CD14-positive monocyte (primary cell): ENCODE data around the gene PMP22. TPM values are rescaled to one million over a fixed set of nuclear protein-coding genes. Genes with fewer than 3 reads are reported as not detected.
A peak's percentile ranks its signal among the peaks of the same experiment; 100 is the strongest.

Experiments
- DNase-seq, 3 donors: peaks; one replicate each; pipeline ENCODE4 v3.0.0-alpha.2; 2011 to 2022
- H2AFZ ChIP-seq: 2 replicates; pipeline ENCODE4 v1.6.0; 2012; ENCODE audit warnings: mild to moderate bottlenecking, low read depth, low read length, inconsistent platforms; ENCODE audit not compliant: insufficient read depth, poor library complexity, severe bottlenecking
- H3K27ac ChIP-seq, 2 donors: 1 replicate in 1 of 2; 2 replicates in 1 of 2; pipeline ENCODE4 v1.5.1; 2012 to 2013; ENCODE audit warnings: low read length in 2 of 2, control low read depth in 1 of 2, inconsistent platforms in 1 of 2, low read depth in 1 of 2, mild to moderate bottlenecking in 1 of 2
- H3K27me3 ChIP-seq, 2 donors: one replicate each; pipeline versions ENCODE4 v1.6.0 to v1.6.1; 2011 to 2013; ENCODE audit warnings: low read length in 2 of 2; ENCODE audit not compliant: control insufficient read depth in 2 of 2, insufficient read depth in 2 of 2
- H3K36me3 ChIP-seq, 2 donors: replicated peaks in 1 of 2; 1 replicate in 1 of 2; 2 replicates in 1 of 2; pipeline versions ENCODE4 v1.5.1 to v1.6.1; 2012 to 2013; ENCODE audit warnings: low read length in 2 of 2, control low read depth in 1 of 2, inconsistent platforms in 1 of 2, mild to moderate bottlenecking in 1 of 2; ENCODE audit not compliant: insufficient read depth in 2 of 2, control insufficient read depth in 1 of 2
- H3K4me1 ChIP-seq, 2 donors: 1 replicate in 1 of 2; 2 replicates in 1 of 2; pipeline versions ENCODE4 v1.5.1 to v1.6.1; 2012 to 2013; ENCODE audit warnings: low read length in 2 of 2, control low read depth in 1 of 2, inconsistent platforms in 1 of 2, mild to moderate bottlenecking in 1 of 2, moderate library complexity in 1 of 2; ENCODE audit not compliant: insufficient read depth in 2 of 2, control insufficient read depth in 1 of 2
- H3K4me2 ChIP-seq: replicated peaks from 2 replicates; pipeline ENCODE3; 2012; ENCODE audit warnings: low read length, moderate library complexity, mild to moderate bottlenecking; ENCODE audit not compliant: poor library complexity, severe bottlenecking; ENCODE audit errors: extremely low read depth
- H3K4me3 ChIP-seq, 3 experiments: fragments of 200-600 bp in 1 of 3; sonication (generic) in 1 of 3; replicated peaks in 1 of 3; 1 replicate in 2 of 3; 2 replicates in 1 of 3; pipeline ENCODE4 v1.5.1; 2011 to 2013; ENCODE audit warnings: low read length in 3 of 3, mild to moderate bottlenecking in 3 of 3, control low read depth in 2 of 3, low read depth in 2 of 3, inconsistent platforms in 1 of 3, moderate library complexity in 1 of 3
- H3K79me2 ChIP-seq: 2 replicates; pipeline ENCODE4 v1.6.0; 2012; ENCODE audit warnings: mild to moderate bottlenecking, control low read depth, inconsistent platforms, low read length, moderate library complexity; ENCODE audit not compliant: insufficient read depth
- H3K9ac ChIP-seq: 2 replicates; pipeline ENCODE4 v1.6.0; 2017; ENCODE audit warnings: low read length, mild to moderate bottlenecking; ENCODE audit not compliant: insufficient read depth, poor library complexity, severe bottlenecking
- H3K9me3 ChIP-seq, 2 donors: replicated peaks in 1 of 2; 1 replicate in 1 of 2; 2 replicates in 1 of 2; pipeline versions ENCODE4 v1.5.1 to v1.6.1; 2012 to 2013; ENCODE audit warnings: low read length in 2 of 2, control low read depth in 1 of 2; ENCODE audit not compliant: control insufficient read depth in 1 of 2, insufficient read depth in 1 of 2
- H4K20me1 ChIP-seq: 2 replicates; pipeline ENCODE4 v1.6.0; 2012; ENCODE audit warnings: mild to moderate bottlenecking, low read length, control low read depth, moderate library complexity; ENCODE audit not compliant: insufficient read depth
- H3K27ac Mint-ChIP-seq, 7 donors: one replicate each; pipeline ENCODE4 v1.8.0; 2020; ENCODE audit warnings: mild to moderate bottlenecking in 7 of 7, mixed read lengths in 7 of 7, moderate library complexity in 6 of 7, inconsistent platforms in 2 of 7
- H3K27me3 Mint-ChIP-seq, 3 donors: one replicate each; pipeline ENCODE4 v1.8.0; 2021 to 2022; ENCODE audit warnings: low read depth in 3 of 3, mild to moderate bottlenecking in 3 of 3, mixed read lengths in 3 of 3, moderate library complexity in 3 of 3, inconsistent platforms in 1 of 3
- H3K36me3 Mint-ChIP-seq, 2 donors: one replicate each; pipeline ENCODE4 v1.8.0; 2020; ENCODE audit warnings: mixed read lengths in 2 of 2, inconsistent platforms in 1 of 2, mild to moderate bottlenecking in 1 of 2
- H3K4me1 Mint-ChIP-seq: one replicate; pipeline ENCODE4 v1.8.0; 2020; ENCODE audit warnings: mild to moderate bottlenecking, mixed read lengths
- H3K4me3 Mint-ChIP-seq, 2 donors: one replicate each; pipeline ENCODE4 v1.8.0; 2020; ENCODE audit warnings: mild to moderate bottlenecking in 2 of 2, mixed read lengths in 2 of 2, moderate library complexity in 1 of 2
- H3K9me3 Mint-ChIP-seq, 7 donors: one replicate each; pipeline ENCODE4 v1.8.0; 2020 to 2022; ENCODE audit warnings: mixed read lengths in 7 of 7, mild to moderate bottlenecking in 6 of 7, moderate library complexity in 6 of 7, inconsistent platforms in 2 of 7
- CTCF ChIP-seq: fragments of 200-600 bp; IDR thresholded peaks from one replicate; pipeline ENCODE4 v1.8.0; 2022; ENCODE audit warnings: antibody characterized with exemption, mild to moderate bottlenecking
- WGBS: methylation state at CpG from one replicate; pipeline ENCODE4 v1.1.5; 2013; ENCODE audit warnings: missing lambda C conversion rate; ENCODE audit not compliant: insufficient coverage; 5-methylcytosine and 5-hydroxymethylcytosine counted together
- intact Hi-C, 2 donors: fragments of 100-400 bp; cut with micrococcal nuclease; formaldehyde crosslinking; loops; one replicate each; pipeline versions ENCODE4 v1.15.0 to v1.15.1; 2023
- polyA plus RNA-seq, 3 donors: library from polyadenylated mRNA; depleted of rRNA in 1 of 3; unstranded in 2 of 3; stranded (reverse) in 1 of 3; fragments of 300-500 nt in 2 of 3; fragments of >200 nt in 1 of 3; fragmentation: Illumina TruSeq in 2 of 3; gene quantifications; 1 replicate in 2 of 3; 2 replicates in 1 of 3; pipeline ENCODE4 v1.2.3, GENCODE V29; 2012 to 2021

PMP22 gene
- polyA plus RNA-seq, 3 donors = 1.2 to 3.9 (median 1.3) TPM

DNA sequence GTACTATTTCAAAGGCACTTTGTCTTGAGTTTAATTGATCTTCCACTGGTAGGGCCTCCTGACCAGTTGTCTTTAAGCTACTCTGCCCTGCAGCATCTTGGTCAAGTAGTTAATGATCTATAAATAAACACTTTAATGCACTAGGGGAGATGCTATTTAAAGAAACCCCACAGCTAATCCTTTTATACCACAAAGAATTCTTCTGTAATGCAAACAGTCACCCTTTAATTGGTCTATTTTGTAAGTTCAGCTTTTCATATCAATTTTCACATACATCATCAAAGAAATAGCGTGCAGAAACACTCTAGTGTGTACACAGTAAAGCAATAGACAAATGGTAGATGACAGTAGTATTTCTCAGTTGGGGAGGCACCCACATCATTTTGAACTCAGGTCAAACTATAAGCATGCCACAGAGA, 70.3 kb downstream of the PMP22 start:
- Histone ChIP-seq H2AFZ (no peak overlapping the region), H3K4me1 (no peaks in the 10 kb centered on the region), H3K9ac (no peak overlapping the region), H3K79me2 (no peaks in the 10 kb centered on the region), H4K20me1 (no peaks in the 10 kb centered on the region), H3K36me3 (no peaks in the 10 kb centered on the region), H3K27me3 (no peaks in the 10 kb centered on the region), H3K9me3 (peaks cover 8 to 15% of the 10 kb centered on the region in 2 donors), H3K4me2 (no peak overlapping the region), H3K4me3 (no peak overlapping the region), H3K27ac (no peak overlapping the region)
- no peak for DNase-seq
- Mint-ChIP-seq H3K4me3 (no peak overlapping the region), H3K27me3 (peaks cover 3 to 6% (median 4%) of the 10 kb centered on the region in 3 donors), H3K27ac (no peak overlapping the region), H3K4me1 (no peaks in the 10 kb centered on the region), H3K36me3 (no peaks in the 10 kb centered on the region), H3K9me3 (peaks cover 9 to 27% (median 17%) of the 10 kb centered on the region in 7 donors)
- intact Hi-C loops = no loop called here
- no peak for TF ChIP-seq CTCF
- WGBS = no CpG with 5 or more reads among the region's 1 CpG

GRCh38 chr17:15185625-15185991, 79.5 kb downstream of the PMP22 start:
- Mint-ChIP-seq H3K27me3 (peaks cover 0 to 2% (median 1%) of the 10 kb centered on the region in 3 donors), H3K9me3 (peaks cover 4 to 17% (median 6%) of the 10 kb centered on the region in 7 donors), H3K4me3 (no peak overlapping the region), H3K36me3 (no peaks in the 10 kb centered on the region), H3K4me1 (peaks cover 18% of the 10 kb centered on the region), H3K27ac (no peak overlapping the region)
- H3K4me2 ChIP-seq = no peak overlapping the region
- no CpG with 5 or more reads among the region's 4 CpGs for WGBS
- no peaks in the 10 kb centered on the region for H3K27me3 ChIP-seq
- peaks cover 8% of the 10 kb centered on the region in 2 donors for H3K4me1 ChIP-seq
- H3K27ac ChIP-seq = no peak overlapping the region
- no peak overlapping the region for H2AFZ ChIP-seq
- no peaks in the 10 kb centered on the region for H4K20me1 ChIP-seq
- intact Hi-C loops = no loop called here
- H3K9ac ChIP-seq = no peak overlapping the region
- H3K9me3 ChIP-seq = peaks cover 0 to 3% of the 10 kb centered on the region in 2 donors
- no peaks in the 10 kb centered on the region for H3K79me2 ChIP-seq
- peak in 1 of 3 donors; percentile 36 for DNase-seq
- H3K36me3 ChIP-seq = no peaks in the 10 kb centered on the region
- H3K4me3 ChIP-seq = no peak overlapping the region
- TF ChIP-seq CTCF = no peak
